ENCODE measurements around the gene IQCM. TPM values are rescaled to one million over a fixed set of nuclear protein-coding genes. Genes with fewer than 3 reads are reported as not detected.
"Not testable (repeated sequence)": the region's sequence is repeated elsewhere in the genome, so short reads cannot be mapped to it uniquely, and the experiment has no call there.

IQCM gene
- total RNA-seq, 1 donor from 2014 or later: not detected

DNA sequence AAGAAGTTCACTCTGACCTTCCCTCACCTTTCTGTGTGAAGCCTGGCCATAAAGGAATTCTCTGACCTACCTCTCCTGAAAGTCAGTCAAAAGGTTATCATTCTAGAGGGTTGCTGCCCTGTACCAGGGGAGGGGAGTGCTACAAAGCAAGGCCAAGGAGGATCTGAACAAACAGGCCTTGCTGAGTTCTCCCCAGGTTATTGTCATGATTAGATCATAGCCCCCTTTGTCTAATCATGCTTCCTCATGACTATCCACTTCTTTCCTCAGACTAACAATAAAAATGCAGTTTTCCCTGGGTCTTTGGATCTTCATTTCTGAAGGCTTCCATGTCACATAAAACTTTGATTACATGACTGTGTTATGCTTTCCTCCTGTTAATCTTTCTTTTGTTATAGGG, 472.0 kb downstream of the IQCM start:
- no peak overlapping the region for H3K4me3 Mint-ChIP-seq (ENCODE audit: low read depth)
- no peaks in the 10 kb centered on the region for H3K27me3 Mint-ChIP-seq
- H3K27ac Mint-ChIP-seq: no peak overlapping the region
- H3K36me3 Mint-ChIP-seq (ENCODE audit: insufficient read depth): no peaks in the 10 kb centered on the region
- TF ChIP-seq, protein P1, sequence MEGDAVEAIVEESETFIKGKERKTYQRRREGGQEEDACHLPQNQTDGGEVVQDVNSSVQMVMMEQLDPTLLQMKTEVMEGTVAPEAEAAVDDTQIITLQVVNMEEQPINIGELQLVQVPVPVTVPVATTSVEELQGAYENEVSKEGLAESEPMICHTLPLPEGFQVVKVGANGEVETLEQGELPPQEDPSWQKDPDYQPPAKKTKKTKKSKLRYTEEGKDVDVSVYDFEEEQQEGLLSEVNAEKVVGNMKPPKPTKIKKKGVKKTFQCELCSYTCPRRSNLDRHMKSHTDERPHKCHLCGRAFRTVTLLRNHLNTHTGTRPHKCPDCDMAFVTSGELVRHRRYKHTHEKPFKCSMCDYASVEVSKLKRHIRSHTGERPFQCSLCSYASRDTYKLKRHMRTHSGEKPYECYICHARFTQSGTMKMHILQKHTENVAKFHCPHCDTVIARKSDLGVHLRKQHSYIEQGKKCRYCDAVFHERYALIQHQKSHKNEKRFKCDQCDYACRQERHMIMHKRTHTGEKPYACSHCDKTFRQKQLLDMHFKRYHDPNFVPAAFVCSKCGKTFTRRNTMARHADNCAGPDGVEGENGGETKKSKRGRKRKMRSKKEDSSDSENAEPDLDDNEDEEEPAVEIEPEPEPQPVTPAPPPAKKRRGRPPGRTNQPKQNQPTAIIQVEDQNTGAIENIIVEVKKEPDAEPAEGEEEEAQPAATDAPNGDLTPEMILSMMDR (IDR thresholded peaks at IDR 0.05; ENCODE audit: unreplicated experiment): no peak
- no peak for DNase-seq (ENCODE audit: low spot score, unreplicated experiment)
- H3K9me3 Mint-ChIP-seq (ENCODE audit: low read depth): peaks cover 3% of the 10 kb centered on the region
- no peaks in the 10 kb centered on the region for H3K4me1 Mint-ChIP-seq (ENCODE audit: low read depth)

- not testable (repeated sequence) for H3K27me3 Mint-ChIP-seq; H3K27ac Mint-ChIP-seq; DNase-seq (ENCODE audit: low spot score, unreplicated experiment); H3K36me3 Mint-ChIP-seq (ENCODE audit: insufficient read depth); H3K9me3 Mint-ChIP-seq (ENCODE audit: low read depth); H3K4me3 Mint-ChIP-seq (ENCODE audit: low read depth); H3K4me1 Mint-ChIP-seq (ENCODE audit: low read depth)
These were observed 474.5 kb downstream of the IQCM start for GRCh38 chr4:149341117-149341516.

GRCh38 chr4:149328161-149328560, 487.5 kb downstream of the IQCM start:
- TF ChIP-seq, protein P1 (IDR thresholded peaks at IDR 0.05; ENCODE audit: unreplicated experiment): no peak
- no peaks in the 10 kb centered on the region for H3K36me3 Mint-ChIP-seq (ENCODE audit: insufficient read depth)
- H3K27ac Mint-ChIP-seq: no peak overlapping the region
- DNase-seq (ENCODE audit: low spot score, unreplicated experiment): no peak
- H3K4me1 Mint-ChIP-seq (ENCODE audit: low read depth): no peaks in the 10 kb centered on the region
- peaks cover 26% of the 10 kb centered on the region for H3K9me3 Mint-ChIP-seq (ENCODE audit: low read depth)
- H3K27me3 Mint-ChIP-seq: no peaks in the 10 kb centered on the region
- no peak overlapping the region for H3K4me3 Mint-ChIP-seq (ENCODE audit: low read depth)

- no peak for DNase-seq (ENCODE audit: low spot score, unreplicated experiment)
- TF ChIP-seq, protein P1 (IDR thresholded peaks at IDR 0.05; ENCODE audit: unreplicated experiment): no peak
- no peaks in the 10 kb centered on the region for H3K36me3 Mint-ChIP-seq (ENCODE audit: insufficient read depth)
- H3K4me3 Mint-ChIP-seq (ENCODE audit: low read depth): no peak overlapping the region
- no peaks in the 10 kb centered on the region for H3K4me1 Mint-ChIP-seq (ENCODE audit: low read depth)
- H3K27ac Mint-ChIP-seq: no peak overlapping the region
- peaks cover 37% of the 10 kb centered on the region for H3K9me3 Mint-ChIP-seq (ENCODE audit: low read depth)
- no peaks in the 10 kb centered on the region for H3K27me3 Mint-ChIP-seq
These were observed 493.4 kb downstream of the IQCM start for GRCh38 chr4:149322203-149322602.

- Mint-ChIP-seq H3K36me3 (ENCODE audit: insufficient read depth) (no peaks in the 10 kb centered on the region), H3K27me3 (no peaks in the 10 kb centered on the region), H3K4me1 (ENCODE audit: low read depth) (no peaks in the 10 kb centered on the region), H3K9me3 (ENCODE audit: low read depth) (peaks cover 34% of the 10 kb centered on the region), H3K27ac (no peak overlapping the region), H3K4me3 (ENCODE audit: low read depth) (no peak overlapping the region)
- no peak for DNase-seq (ENCODE audit: low spot score, unreplicated experiment)
- TF ChIP-seq, protein P1 (IDR thresholded peaks at IDR 0.05; ENCODE audit: unreplicated experiment): no peak
These were observed 494.2 kb downstream of the IQCM start for GRCh38 chr4:149321438-149321837.

DNA sequence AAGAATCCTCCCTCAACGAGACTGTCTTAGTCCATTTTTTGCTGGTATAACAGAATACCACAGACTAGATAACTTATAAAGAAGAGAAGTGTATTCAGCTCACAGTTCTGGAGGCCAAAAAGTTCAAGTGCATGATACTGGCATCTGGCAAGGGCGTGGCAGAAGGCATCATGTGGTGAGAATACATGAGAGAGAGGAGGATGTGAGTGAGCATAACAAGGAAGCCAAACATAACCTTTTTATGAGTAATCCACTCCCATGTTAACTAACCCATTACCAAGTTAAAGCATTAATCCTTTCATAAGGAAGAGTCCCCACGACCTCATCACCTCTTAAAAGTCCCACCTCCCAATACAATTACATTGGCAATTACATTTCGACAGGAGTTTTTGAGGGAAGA, 504.6 kb downstream of the IQCM start:
- TF ChIP-seq, protein P1 (IDR thresholded peaks at IDR 0.05; ENCODE audit: unreplicated experiment): no peak
- H3K4me1 Mint-ChIP-seq (ENCODE audit: low read depth): no peaks in the 10 kb centered on the region
- peaks cover 20% of the 10 kb centered on the region for H3K9me3 Mint-ChIP-seq (ENCODE audit: low read depth)
- no peaks in the 10 kb centered on the region for H3K36me3 Mint-ChIP-seq (ENCODE audit: insufficient read depth)
- H3K27me3 Mint-ChIP-seq: no peaks in the 10 kb centered on the region
- no peak overlapping the region for H3K4me3 Mint-ChIP-seq (ENCODE audit: low read depth)
- no peak overlapping the region for H3K27ac Mint-ChIP-seq
- DNase-seq (ENCODE audit: low spot score, unreplicated experiment): no peak
